ENCODE results near the gene CARMIL1. TPM values are rescaled to one million over a fixed set of nuclear protein-coding genes. Genes with fewer than 3 reads are reported as not detected.

The CARMIL1 gene
- total RNA-seq, 1 experiment from 2014 or later, result 23.6 TPM

DNA sequence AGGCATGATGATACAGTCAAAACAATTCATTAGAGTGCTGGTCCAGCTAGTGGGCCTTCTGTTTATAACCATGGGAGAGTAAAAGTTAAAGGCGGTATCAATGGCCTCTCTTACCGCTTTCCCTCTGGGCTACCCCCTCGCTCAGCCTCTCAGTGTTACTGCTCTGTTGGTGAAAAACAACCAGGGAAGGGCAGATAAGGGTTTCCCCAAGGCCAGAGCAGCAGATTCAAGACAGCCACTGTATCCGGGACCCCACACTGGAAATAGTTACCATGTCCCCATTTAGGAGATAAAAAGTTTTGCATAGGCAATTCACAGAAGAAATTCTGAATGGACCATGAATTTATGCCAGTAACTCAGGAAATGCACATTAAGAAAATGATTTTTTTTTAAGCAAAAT is 386.3 kb downstream of the CARMIL1 start:
- H2AFZ ChIP-seq (ENCODE audit: low read length), result no peak overlapping the region
- no CpG with 5 or more reads among the region's 4 CpGs for WGBS (ENCODE audit: extremely low coverage, insufficient read length, low lambda C conversion rate)
- no peak overlapping the region for H3K14ac ChIP-seq (ENCODE audit: insufficient read depth, low read length)
- Mint-ChIP-seq H3K9me3 (no peaks in the 10 kb centered on the region), H3K27ac (no peak overlapping the region), H3K4me1 (no peaks in the 10 kb centered on the region), H3K4me3 (no peak overlapping the region), H3K36me3 (ENCODE audit: insufficient read depth in 1 of 3, low read depth in 3 of 3) (no peaks in the 10 kb centered on the region), H3K27me3 (ENCODE audit: low read depth) (peaks cover 7% of the 10 kb centered on the region; the same call in 1 of the 2 replicates)
- no peaks in the 10 kb centered on the region for H3K79me2 ChIP-seq (ENCODE audit: insufficient read depth, low read length)
- H2BK15ac ChIP-seq (ENCODE audit: low read depth, low read length), result no peak overlapping the region
- H3K23ac ChIP-seq (ENCODE audit: insufficient read length, low read depth, low read length), result no peak overlapping the region
- H2BK12ac ChIP-seq (ENCODE audit: insufficient read length, low read depth, low read length), result no peak overlapping the region
- H3K56ac ChIP-seq (ENCODE audit: insufficient read length, low read depth, low read length), result no peak overlapping the region
- H4K5ac ChIP-seq (ENCODE audit: insufficient read length, low read depth, low read length), result no peak overlapping the region
- no peak overlapping the region for H2BK20ac ChIP-seq (ENCODE audit: low read depth, low read length, poor library complexity, severe bottlenecking)
- H3K4ac ChIP-seq (ENCODE audit: low read depth, low read length), result no peak overlapping the region
- H2AK5ac ChIP-seq (ENCODE audit: insufficient read length, low read length), result no peak overlapping the region
- no peak overlapping the region for H3K27ac ChIP-seq (ENCODE audit: insufficient read length, low read depth, low read length)
- H3K4me1 ChIP-seq (ENCODE audit: insufficient read depth, low read length), result no peaks in the 10 kb centered on the region
- H3K9me3 ChIP-seq (ENCODE audit: control insufficient read depth, low read depth, low read length), result no peaks in the 10 kb centered on the region
- H3K18ac ChIP-seq (ENCODE audit: insufficient read length, low read depth, low read length), result no peak overlapping the region
- no peak overlapping the region for H4K8ac ChIP-seq (replicated peaks; ENCODE audit: insufficient read length, low read depth, low read length)
- no peak overlapping the region for H2BK120ac ChIP-seq (ENCODE audit: low read depth, low read length, poor library complexity, severe bottlenecking)
- H4K20me1 ChIP-seq (ENCODE audit: control insufficient read depth, insufficient read depth, insufficient read length), result no peaks in the 10 kb centered on the region
- TF ChIP-seq, protein P1, sequence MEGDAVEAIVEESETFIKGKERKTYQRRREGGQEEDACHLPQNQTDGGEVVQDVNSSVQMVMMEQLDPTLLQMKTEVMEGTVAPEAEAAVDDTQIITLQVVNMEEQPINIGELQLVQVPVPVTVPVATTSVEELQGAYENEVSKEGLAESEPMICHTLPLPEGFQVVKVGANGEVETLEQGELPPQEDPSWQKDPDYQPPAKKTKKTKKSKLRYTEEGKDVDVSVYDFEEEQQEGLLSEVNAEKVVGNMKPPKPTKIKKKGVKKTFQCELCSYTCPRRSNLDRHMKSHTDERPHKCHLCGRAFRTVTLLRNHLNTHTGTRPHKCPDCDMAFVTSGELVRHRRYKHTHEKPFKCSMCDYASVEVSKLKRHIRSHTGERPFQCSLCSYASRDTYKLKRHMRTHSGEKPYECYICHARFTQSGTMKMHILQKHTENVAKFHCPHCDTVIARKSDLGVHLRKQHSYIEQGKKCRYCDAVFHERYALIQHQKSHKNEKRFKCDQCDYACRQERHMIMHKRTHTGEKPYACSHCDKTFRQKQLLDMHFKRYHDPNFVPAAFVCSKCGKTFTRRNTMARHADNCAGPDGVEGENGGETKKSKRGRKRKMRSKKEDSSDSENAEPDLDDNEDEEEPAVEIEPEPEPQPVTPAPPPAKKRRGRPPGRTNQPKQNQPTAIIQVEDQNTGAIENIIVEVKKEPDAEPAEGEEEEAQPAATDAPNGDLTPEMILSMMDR (conservative IDR thresholded peaks at IDR 0.05), result no peak
- H3K4me2 ChIP-seq (ENCODE audit: insufficient read depth, insufficient read length, low read length), result no peak overlapping the region
- H3K79me1 ChIP-seq (ENCODE audit: insufficient read depth, low read depth, low read length, poor library complexity, severe bottlenecking), result no peaks in the 10 kb centered on the region
- H2BK5ac ChIP-seq (ENCODE audit: insufficient read length, low read length), result no peak overlapping the region
- H3K23me2 ChIP-seq (ENCODE audit: insufficient read length, low read depth, low read length, poor library complexity, severe bottlenecking), result no peaks in the 10 kb centered on the region
- DNase-seq, result no peak
- no peaks in the 10 kb centered on the region for H3K27me3 ChIP-seq (ENCODE audit: insufficient read depth, low read length)
- H3T11ph ChIP-seq (ENCODE audit: low read length), result no peak overlapping the region
- H3K9ac ChIP-seq (ENCODE audit: extremely low read depth, insufficient read length, low read length), result no peak overlapping the region
- no peak overlapping the region for H4K91ac ChIP-seq (ENCODE audit: insufficient read length, low read depth, low read length)

Data from H9 (cell line).